ENCODE results near the gene CCDC102B. TPM values are rescaled to one million over a fixed set of nuclear protein-coding genes. Genes with fewer than 3 reads are reported as not detected.
"Not testable (repeated sequence)": the region's sequence is repeated elsewhere in the genome, so short reads cannot be mapped to it uniquely, and the experiment has no call there.

The CCDC102B gene
- total RNA-seq, 1 donor from 2014 or later = 4.4 TPM

DNA sequence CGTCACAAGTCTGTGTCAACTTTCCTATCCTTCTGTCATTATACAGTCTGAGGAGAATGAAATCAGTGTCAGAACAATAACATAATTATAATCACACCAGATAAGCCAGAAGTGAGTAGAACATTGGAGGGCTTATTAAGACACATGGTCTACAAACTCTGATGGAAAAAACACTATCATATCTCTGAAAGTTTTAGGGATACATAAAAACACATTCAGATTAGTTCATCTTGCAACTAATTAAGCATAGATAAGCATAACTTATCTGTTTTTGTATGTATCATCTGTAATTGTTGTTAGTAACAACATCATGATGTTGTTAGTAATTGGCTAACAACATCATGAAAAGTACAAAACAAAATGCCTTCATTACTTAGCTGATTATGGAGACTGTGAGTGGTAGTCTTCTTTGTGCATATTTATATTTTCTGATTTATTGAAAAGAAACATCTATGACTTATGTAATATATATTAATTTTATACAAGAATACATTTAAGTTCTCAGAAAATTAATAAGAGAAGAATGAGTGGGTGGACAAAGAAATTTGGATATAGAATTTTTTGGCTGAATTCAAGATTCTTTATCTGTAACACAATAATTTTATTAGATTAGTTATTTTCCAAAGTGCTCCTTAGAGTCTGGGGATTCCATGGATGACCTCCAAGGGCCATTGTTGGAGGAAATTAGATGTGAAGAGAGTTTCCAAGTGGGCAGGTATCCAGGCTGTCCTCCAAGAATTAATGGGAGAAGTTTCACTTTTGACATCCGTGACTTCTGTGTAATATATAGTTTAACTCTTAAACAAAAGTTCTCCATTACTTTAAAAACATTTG lies 16.9 kb upstream of the CCDC102B start:
- no peak for DNase-seq (ENCODE audit: low spot score, unreplicated experiment)
- TF ChIP-seq, protein P1, sequence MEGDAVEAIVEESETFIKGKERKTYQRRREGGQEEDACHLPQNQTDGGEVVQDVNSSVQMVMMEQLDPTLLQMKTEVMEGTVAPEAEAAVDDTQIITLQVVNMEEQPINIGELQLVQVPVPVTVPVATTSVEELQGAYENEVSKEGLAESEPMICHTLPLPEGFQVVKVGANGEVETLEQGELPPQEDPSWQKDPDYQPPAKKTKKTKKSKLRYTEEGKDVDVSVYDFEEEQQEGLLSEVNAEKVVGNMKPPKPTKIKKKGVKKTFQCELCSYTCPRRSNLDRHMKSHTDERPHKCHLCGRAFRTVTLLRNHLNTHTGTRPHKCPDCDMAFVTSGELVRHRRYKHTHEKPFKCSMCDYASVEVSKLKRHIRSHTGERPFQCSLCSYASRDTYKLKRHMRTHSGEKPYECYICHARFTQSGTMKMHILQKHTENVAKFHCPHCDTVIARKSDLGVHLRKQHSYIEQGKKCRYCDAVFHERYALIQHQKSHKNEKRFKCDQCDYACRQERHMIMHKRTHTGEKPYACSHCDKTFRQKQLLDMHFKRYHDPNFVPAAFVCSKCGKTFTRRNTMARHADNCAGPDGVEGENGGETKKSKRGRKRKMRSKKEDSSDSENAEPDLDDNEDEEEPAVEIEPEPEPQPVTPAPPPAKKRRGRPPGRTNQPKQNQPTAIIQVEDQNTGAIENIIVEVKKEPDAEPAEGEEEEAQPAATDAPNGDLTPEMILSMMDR (IDR thresholded peaks at IDR 0.05; ENCODE audit: unreplicated experiment) = no peak
- Mint-ChIP-seq H3K36me3 (ENCODE audit: insufficient read depth) (no peaks in the 10 kb centered on the region), H3K27me3 (no peaks in the 10 kb centered on the region), H3K27ac (no peak overlapping the region), H3K4me3 (ENCODE audit: low read depth) (no peak overlapping the region), H3K9me3 (ENCODE audit: low read depth) (no peaks in the 10 kb centered on the region), H3K4me1 (ENCODE audit: low read depth) (peaks cover 13% of the 10 kb centered on the region)

DNA sequence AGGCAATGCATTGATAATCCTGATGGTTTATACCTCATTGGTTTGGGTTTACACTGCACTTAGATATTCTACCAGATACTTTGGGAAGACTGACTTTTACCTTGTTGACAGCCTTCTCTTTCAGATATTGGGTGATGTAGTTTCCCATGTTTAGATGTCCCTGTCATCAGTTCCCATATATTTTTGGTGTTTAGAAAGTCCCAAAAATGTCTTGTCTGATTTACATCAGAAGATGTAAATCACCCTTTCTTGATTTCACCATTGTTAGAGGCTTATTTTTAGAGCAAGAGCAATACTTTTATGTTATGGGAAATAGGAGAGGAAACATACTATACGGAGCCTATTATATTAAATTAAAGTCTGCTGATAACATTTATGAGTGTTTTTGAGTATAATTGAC lies 14.4 kb upstream of the CCDC102B start:
- no peak for DNase-seq (ENCODE audit: low spot score, unreplicated experiment)
- H3K9me3 Mint-ChIP-seq (ENCODE audit: low read depth) = no peaks in the 10 kb centered on the region
- no peak overlapping the region for H3K4me3 Mint-ChIP-seq (ENCODE audit: low read depth)
- no peaks in the 10 kb centered on the region for H3K27me3 Mint-ChIP-seq
- no peaks in the 10 kb centered on the region for H3K36me3 Mint-ChIP-seq (ENCODE audit: insufficient read depth)
- TF ChIP-seq, protein P1 (IDR thresholded peaks at IDR 0.05; ENCODE audit: unreplicated experiment) = no peak
- peaks cover 13% of the 10 kb centered on the region for H3K4me1 Mint-ChIP-seq (ENCODE audit: low read depth)
- no peak overlapping the region for H3K27ac Mint-ChIP-seq

DNA sequence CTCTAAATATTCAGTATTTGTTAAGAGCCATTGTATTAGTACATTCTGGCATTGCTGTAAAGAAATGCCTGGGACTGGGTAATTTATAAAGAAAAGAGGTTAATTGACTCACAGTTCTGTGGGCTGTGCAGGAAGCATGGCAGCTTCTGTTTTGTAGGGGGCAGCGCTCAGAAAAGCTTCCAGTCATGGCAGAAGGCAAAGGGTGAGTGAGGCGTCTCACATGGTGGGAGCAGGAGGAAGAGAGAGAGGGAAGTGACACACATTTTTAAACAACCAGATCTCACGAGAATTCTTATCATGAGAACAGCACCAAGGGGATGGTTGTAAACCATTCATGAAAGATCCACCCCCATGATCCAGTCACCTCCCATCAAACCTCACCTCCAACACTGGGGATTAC lies 13.8 kb upstream of the CCDC102B start:
- Mint-ChIP-seq H3K27ac (no peak overlapping the region), H3K9me3 (ENCODE audit: low read depth) (no peaks in the 10 kb centered on the region), H3K27me3 (no peaks in the 10 kb centered on the region), H3K4me3 (ENCODE audit: low read depth) (no peak overlapping the region), H3K36me3 (ENCODE audit: insufficient read depth) (no peaks in the 10 kb centered on the region), H3K4me1 (ENCODE audit: low read depth) (peaks cover 9% of the 10 kb centered on the region)
- DNase-seq (ENCODE audit: low spot score, unreplicated experiment) = no peak
- TF ChIP-seq, protein P1 (IDR thresholded peaks at IDR 0.05; ENCODE audit: unreplicated experiment) = no peak

DNA sequence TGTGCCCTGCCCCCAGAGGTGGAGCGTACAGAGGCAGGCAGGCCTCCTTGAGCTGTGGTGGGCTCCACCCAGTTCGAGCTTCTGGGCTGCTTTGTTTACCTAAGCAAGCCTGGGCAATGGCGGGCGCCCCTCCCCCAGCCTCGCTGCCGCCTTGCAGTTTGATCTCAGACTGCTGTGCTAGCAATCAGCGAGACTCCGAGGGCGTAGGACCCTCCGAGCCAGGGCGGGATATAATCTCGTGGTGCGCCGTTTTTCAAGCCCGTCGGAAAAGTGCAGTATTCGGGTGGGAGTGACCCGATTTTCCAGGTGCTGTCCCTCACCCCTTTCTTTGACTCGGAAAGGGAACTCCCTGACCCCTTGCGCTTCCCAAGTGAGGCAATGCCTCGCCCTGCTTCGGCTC lies 7.6 kb upstream of the CCDC102B start:
- not testable (repeated sequence) for H3K27me3 Mint-ChIP-seq; DNase-seq (ENCODE audit: low spot score, unreplicated experiment); H3K36me3 Mint-ChIP-seq (ENCODE audit: insufficient read depth); H3K9me3 Mint-ChIP-seq (ENCODE audit: low read depth); H3K4me1 Mint-ChIP-seq (ENCODE audit: low read depth)
- Mint-ChIP-seq H3K27ac (peak overlapping the region; percentile 62), H3K4me3 (ENCODE audit: low read depth) (peak overlapping the region; percentile 62)

DNA sequence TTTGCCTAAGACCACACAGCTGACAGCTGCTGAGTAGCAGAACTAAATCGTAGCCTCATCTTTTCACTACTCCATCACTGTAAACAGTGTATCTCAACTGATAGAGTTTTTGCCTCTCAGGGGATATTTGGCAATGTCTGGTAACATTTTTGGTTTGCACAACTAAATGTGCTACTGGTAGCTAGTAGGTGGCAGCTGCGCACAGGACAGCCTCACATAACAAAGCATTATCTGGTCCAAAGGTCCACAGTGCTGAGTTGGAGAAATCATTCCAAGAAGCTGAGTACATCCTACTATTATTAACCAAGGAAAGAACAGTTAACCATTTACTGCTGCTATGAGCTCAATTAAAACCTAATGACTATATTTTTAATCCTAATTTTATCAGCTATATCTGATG lies 6.1 kb upstream of the CCDC102B start:
- DNase-seq (ENCODE audit: low spot score, unreplicated experiment) = no peak
- TF ChIP-seq, protein P1 (IDR thresholded peaks at IDR 0.05; ENCODE audit: unreplicated experiment) = no peak
- H3K27me3 Mint-ChIP-seq = no peaks in the 10 kb centered on the region
- no peak overlapping the region for H3K27ac Mint-ChIP-seq
- peaks cover 3% of the 10 kb centered on the region for H3K9me3 Mint-ChIP-seq (ENCODE audit: low read depth)
- no peak overlapping the region for H3K4me3 Mint-ChIP-seq (ENCODE audit: low read depth)
- no peaks in the 10 kb centered on the region for H3K4me1 Mint-ChIP-seq (ENCODE audit: low read depth)
- no peaks in the 10 kb centered on the region for H3K36me3 Mint-ChIP-seq (ENCODE audit: insufficient read depth)

DNA sequence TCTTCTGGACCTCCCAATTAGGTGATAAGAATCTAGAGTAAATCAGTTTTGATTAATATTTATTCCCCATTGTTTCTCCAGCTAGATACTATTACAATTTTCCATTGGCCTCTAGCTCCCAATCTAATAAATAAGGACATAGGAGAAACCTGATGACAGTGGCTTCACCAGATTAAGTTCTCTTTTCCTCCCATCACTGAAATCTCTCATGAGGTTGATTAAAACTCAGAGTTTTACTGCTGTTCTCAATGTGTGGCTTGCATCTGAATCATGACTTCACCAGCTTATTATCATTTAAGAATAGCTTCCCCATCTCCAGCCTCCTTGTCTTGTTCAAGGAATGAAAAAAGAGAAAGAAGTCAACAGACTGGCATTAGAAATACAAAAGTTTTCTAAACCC lies 3.9 kb upstream of the CCDC102B start:
- H3K4me1 Mint-ChIP-seq (ENCODE audit: low read depth) = no peaks in the 10 kb centered on the region
- peaks cover 3% of the 10 kb centered on the region for H3K9me3 Mint-ChIP-seq (ENCODE audit: low read depth)
- no peak overlapping the region for H3K4me3 Mint-ChIP-seq (ENCODE audit: low read depth)
- no peak overlapping the region for H3K27ac Mint-ChIP-seq
- DNase-seq (ENCODE audit: low spot score, unreplicated experiment) = no peak
- H3K27me3 Mint-ChIP-seq = no peaks in the 10 kb centered on the region
- TF ChIP-seq, protein P1 (IDR thresholded peaks at IDR 0.05; ENCODE audit: unreplicated experiment) = no peak
- no peaks in the 10 kb centered on the region for H3K36me3 Mint-ChIP-seq (ENCODE audit: insufficient read depth)

All from progenitor cell of endocrine pancreas (in vitro differentiated cells).